Measurements from ENCODE around the gene SAPCD1. TPM values are rescaled to one million over a fixed set of nuclear protein-coding genes. Genes with fewer than 3 reads are reported as not detected.

The SAPCD1 gene
- total RNA-seq, 1 experiment from 2014 or later = 3.2 TPM

DNA sequence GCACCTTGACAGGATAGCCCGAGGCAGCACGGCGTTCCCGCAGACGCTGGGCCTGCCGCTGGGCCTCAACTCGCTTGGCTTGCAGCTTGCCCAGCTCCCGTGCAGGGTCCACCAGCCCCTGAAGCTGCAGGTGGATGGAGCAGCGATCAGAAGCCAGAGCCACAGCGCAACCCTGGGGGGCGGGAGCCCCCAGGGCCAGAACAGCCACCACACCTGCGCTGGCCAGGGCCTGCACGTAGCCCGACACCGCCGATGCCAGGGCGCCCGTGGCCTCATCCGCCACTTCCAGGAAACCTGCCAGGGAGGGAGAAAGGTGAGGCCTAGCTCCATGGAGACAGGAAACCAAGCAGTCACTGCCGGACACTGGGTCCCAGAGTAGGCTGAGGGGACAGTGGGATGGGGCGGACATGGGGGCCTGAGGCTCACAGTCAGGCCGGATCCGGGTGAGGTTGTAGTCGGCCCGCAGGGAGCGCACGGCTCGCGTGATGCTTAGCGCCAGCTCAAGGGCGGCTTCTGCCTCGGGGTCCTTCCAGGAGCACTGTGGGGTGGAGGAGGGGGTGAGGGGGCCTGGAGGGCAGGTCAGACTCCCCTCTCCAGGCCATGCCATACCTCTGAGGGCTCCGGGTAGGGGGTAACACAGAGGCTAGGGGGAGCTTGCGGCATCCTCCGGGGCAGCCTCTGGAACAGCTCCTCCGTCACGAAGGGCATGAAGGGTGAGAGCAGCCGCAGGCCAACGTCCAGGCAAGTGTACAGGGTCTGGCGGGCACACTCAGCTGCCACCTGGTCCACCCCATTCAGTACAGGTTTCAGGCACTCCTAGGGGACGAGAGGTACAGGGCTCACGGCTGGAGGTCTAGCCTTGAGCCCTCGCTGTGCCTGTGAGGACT lies 16.8 kb downstream of the SAPCD1 start:
- Histone ChIP-seq H3K18ac (ENCODE audit: insufficient read length, low read depth, low read length) (no peak overlapping the region), H3K23me2 (ENCODE audit: insufficient read length, low read depth, low read length, poor library complexity, severe bottlenecking) (no peaks in the 10 kb centered on the region), H3K4me1 (ENCODE audit: insufficient read depth, low read length) (no peaks in the 10 kb centered on the region), H2BK20ac (ENCODE audit: low read depth, low read length, poor library complexity, severe bottlenecking) (no peak overlapping the region), H4K8ac (replicated peaks; ENCODE audit: insufficient read length, low read depth, low read length) (no peak overlapping the region), H3K14ac (ENCODE audit: insufficient read depth, low read length) (no peak overlapping the region), H4K91ac (ENCODE audit: insufficient read length, low read depth, low read length) (no peak overlapping the region), H3K4ac (ENCODE audit: low read depth, low read length) (no peak overlapping the region), H4K20me1 (ENCODE audit: control insufficient read depth, insufficient read depth, insufficient read length) (no peaks in the 10 kb centered on the region), H3K79me1 (ENCODE audit: insufficient read depth, low read depth, low read length, poor library complexity, severe bottlenecking) (no peaks in the 10 kb centered on the region), H3K9me3 (ENCODE audit: control insufficient read depth, low read depth, low read length) (no peaks in the 10 kb centered on the region), H3K4me2 (ENCODE audit: insufficient read depth, insufficient read length, low read length) (no peak overlapping the region), H3T11ph (ENCODE audit: low read length) (no peak overlapping the region), H3K27me3 (ENCODE audit: insufficient read depth, low read length) (no peaks in the 10 kb centered on the region), H2BK15ac (ENCODE audit: low read depth, low read length) (no peak overlapping the region), H2BK120ac (ENCODE audit: low read depth, low read length, poor library complexity, severe bottlenecking) (no peak overlapping the region), H2AFZ (ENCODE audit: low read length) (no peak overlapping the region), H3K23ac (ENCODE audit: insufficient read length, low read depth, low read length) (no peak overlapping the region), H3K56ac (ENCODE audit: insufficient read length, low read depth, low read length) (no peak overlapping the region), H3K79me2 (ENCODE audit: insufficient read depth, low read length) (no peaks in the 10 kb centered on the region), H2BK5ac (ENCODE audit: insufficient read length, low read length) (no peak overlapping the region), H3K9ac (ENCODE audit: extremely low read depth, insufficient read length, low read length) (no peak overlapping the region), H3K27ac (ENCODE audit: insufficient read length, low read depth, low read length) (no peak overlapping the region), H2BK12ac (ENCODE audit: insufficient read length, low read depth, low read length) (no peak overlapping the region), H4K5ac (ENCODE audit: insufficient read length, low read depth, low read length) (no peak overlapping the region), H2AK5ac (ENCODE audit: insufficient read length, low read length) (no peak overlapping the region)
- no peak for DNase-seq
- Mint-ChIP-seq H3K4me3 (no peak overlapping the region), H3K27me3 (ENCODE audit: low read depth) (no peaks in the 10 kb centered on the region), H3K4me1 (peaks cover 5 to 10% of the 10 kb centered on the region in 2 experiments; a peak in 3 of 4 replicates), H3K36me3 (ENCODE audit: insufficient read depth in 1 of 3, low read depth in 3 of 3) (peaks cover 37 to 61% (median 44%) of the 10 kb centered on the region in 3 experiments), H3K27ac (no peak overlapping the region), H3K9me3 (no peaks in the 10 kb centered on the region)
- no CpG with 5 or more reads among the region's 43 CpGs for WGBS (ENCODE audit: extremely low coverage, insufficient read length, low lambda C conversion rate)
- no peak for TF ChIP-seq CTCF (conservative IDR thresholded peaks at IDR 0.05)
